ENCODE measurements around the gene MIOS.

DNA sequence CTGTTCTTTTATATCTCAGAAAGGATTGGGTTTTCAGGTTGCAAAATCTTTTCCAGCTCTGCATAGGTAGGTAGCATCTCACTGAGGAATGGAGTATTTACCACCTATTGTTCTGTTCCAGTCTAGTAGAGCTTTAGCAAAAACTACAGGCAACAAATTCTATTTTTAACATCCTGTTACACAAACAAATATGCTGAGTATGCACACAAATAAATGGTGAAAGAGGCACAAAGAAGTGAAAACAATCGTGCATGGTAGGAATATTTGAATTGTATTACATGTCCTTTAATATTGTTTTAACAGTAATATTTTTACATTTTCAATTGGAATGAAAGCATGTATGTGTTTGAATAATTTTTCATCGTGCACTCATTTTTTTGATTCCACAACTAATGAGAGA, 14.5 kb upstream of the MIOS start:
- TF ChIP-seq ZNF292 (tag by site-specific recombination; IDR thresholded peaks at IDR 0.05; ENCODE audit: borderline replicate concordance, low read depth) (no peak), ZBTB1 (tag by site-specific recombination; IDR thresholded peaks at IDR 0.05) (no peak), KLF1 (tag by site-specific recombination; IDR thresholded peaks at IDR 0.05) (no peak), SCRT1 (tag by site-specific recombination; IDR thresholded peaks at IDR 0.05; ENCODE audit: borderline replicate concordance) (no peak), ZNF433 (tag by site-specific recombination; IDR thresholded peaks at IDR 0.05; ENCODE audit: low read depth) (no peak)
- TF ChIP-seq, protein P1, sequence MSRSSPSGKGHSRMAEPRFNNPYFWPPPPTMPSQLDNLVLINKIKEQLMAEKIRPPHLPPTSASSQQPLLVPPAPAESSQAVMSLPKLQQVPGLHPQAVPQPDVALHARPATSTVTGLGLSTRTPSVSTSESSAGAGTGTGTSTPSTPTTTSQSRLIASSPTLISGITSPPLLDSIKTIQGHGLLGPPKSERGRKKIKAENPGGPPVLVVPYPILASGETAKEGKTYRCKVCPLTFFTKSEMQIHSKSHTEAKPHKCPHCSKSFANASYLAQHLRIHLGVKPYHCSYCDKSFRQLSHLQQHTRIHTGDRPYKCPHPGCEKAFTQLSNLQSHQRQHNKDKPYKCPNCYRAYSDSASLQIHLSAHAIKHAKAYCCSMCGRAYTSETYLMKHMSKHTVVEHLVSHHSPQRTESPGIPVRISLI (tag by site-specific recombination; IDR thresholded peaks at IDR 0.05): no peak
